ENCODE measurements around the gene FAS. TPM values are rescaled to one million over a fixed set of nuclear protein-coding genes. Genes with fewer than 3 reads are reported as not detected.

The FAS gene
- total and polyA plus RNA-seq, 3 donors from 2014 or later: 9.3 to 16.2 (median 10.7) TPM

DNA sequence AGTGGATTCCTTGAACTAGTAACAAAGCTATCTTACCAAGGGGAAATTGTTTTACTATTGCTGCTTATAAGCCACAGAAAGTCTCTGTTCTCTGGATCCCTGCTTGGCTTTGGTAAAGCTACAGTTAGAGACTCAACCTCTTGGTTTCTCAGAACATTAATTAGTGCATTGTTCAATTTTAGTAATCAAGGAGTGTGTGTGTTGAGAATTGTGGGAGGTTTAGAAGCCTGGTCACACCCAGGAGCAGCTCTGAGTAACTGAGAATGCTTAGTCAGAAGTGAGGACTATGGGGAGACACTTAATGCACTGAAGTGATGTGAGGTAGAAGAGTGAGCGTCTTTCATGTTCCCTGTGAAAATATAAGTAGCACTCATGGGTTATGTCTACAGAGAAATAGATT is 29.8 kb upstream of the FAS start:
- Histone ChIP-seq H3K27ac (no peak overlapping the region), H3K4me1 (no peaks in the 10 kb centered on the region), H3K4me3 (no peak overlapping the region), H3K36me3 (ENCODE audit: low read depth, missing control alignments) (no peaks in the 10 kb centered on the region), H3K27me3 (no peaks in the 10 kb centered on the region), H3K9me3 (no peaks in the 10 kb centered on the region)
- intact Hi-C loops (cut with DNase I; ENCODE audit: low total_unique reads): no loop called here
- no peak for DNase-seq
- WGBS, 2 donors: 85 to 94% methylated on average over 1 of the region's 1 CpG
- TF ChIP-seq, protein P1, sequence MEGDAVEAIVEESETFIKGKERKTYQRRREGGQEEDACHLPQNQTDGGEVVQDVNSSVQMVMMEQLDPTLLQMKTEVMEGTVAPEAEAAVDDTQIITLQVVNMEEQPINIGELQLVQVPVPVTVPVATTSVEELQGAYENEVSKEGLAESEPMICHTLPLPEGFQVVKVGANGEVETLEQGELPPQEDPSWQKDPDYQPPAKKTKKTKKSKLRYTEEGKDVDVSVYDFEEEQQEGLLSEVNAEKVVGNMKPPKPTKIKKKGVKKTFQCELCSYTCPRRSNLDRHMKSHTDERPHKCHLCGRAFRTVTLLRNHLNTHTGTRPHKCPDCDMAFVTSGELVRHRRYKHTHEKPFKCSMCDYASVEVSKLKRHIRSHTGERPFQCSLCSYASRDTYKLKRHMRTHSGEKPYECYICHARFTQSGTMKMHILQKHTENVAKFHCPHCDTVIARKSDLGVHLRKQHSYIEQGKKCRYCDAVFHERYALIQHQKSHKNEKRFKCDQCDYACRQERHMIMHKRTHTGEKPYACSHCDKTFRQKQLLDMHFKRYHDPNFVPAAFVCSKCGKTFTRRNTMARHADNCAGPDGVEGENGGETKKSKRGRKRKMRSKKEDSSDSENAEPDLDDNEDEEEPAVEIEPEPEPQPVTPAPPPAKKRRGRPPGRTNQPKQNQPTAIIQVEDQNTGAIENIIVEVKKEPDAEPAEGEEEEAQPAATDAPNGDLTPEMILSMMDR (IDR thresholded peaks at IDR 0.05): no peak
- no peak for TF ChIP-seq POLR2A (IDR thresholded peaks at IDR 0.05)

DNA sequence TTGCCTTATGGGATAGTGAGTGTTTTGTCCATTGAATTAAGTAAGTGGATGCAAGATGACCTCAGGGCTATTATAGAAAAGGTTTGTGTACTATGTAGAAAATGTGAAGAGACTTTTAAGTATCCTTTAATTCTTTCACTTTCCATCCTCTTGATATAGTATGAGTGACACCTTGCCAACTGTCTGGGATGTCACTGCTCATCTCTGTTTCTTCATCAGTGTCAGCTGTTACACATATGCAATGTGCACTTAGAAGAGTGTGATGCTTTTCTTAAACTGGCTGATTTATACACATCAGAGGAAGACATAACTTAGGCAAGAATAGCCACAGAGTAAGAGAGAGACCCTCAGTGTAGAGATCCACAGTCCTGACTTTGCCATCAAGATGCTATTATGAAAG is 29.3 kb upstream of the FAS start:
- Histone ChIP-seq H3K9me3 (no peaks in the 10 kb centered on the region), H3K27ac (no peak overlapping the region), H3K27me3 (no peaks in the 10 kb centered on the region), H3K4me3 (no peak overlapping the region), H3K4me1 (no peaks in the 10 kb centered on the region), H3K36me3 (ENCODE audit: low read depth, missing control alignments) (no peaks in the 10 kb centered on the region)
- TF ChIP-seq, protein P1 (IDR thresholded peaks at IDR 0.05): no peak
- no peak for TF ChIP-seq POLR2A (IDR thresholded peaks at IDR 0.05)
- intact Hi-C loops (cut with DNase I; ENCODE audit: low total_unique reads): no loop called here
- DNase-seq: no peak

DNA sequence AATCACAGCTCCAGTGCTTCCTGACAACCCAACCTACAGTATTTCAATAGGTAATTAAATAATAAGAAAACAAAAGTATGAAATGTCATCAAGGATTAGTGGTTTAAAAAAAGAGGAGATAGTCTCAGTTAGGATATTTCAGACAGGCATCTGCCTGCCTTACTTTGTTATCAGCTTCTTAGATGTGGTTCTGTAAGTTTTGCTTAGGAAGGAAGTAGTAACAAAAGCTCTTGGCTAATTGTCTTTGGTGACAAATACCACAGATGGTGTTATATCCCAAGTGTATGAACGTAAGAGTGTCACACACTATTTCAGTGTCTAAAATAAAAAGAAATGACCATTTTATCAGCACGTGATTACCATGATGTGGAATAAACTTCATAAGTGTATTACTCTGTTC is 28.3 kb upstream of the FAS start:
- H3K9me3 ChIP-seq: no peaks in the 10 kb centered on the region
- no peak for DNase-seq
- H3K4me3 ChIP-seq: no peak overlapping the region
- H3K27me3 ChIP-seq: no peaks in the 10 kb centered on the region
- no peaks in the 10 kb centered on the region for H3K36me3 ChIP-seq (ENCODE audit: low read depth, missing control alignments)
- H3K27ac ChIP-seq: no peak overlapping the region
- intact Hi-C loops (cut with DNase I; ENCODE audit: low total_unique reads): no loop called here
- WGBS, 2 donors: 82 to 86% methylated on average over 2 of the region's 2 CpGs
- TF ChIP-seq POLR2A (IDR thresholded peaks at IDR 0.05): no peak
- TF ChIP-seq, protein P1 (IDR thresholded peaks at IDR 0.05): no peak
- H3K4me1 ChIP-seq: no peaks in the 10 kb centered on the region

DNA sequence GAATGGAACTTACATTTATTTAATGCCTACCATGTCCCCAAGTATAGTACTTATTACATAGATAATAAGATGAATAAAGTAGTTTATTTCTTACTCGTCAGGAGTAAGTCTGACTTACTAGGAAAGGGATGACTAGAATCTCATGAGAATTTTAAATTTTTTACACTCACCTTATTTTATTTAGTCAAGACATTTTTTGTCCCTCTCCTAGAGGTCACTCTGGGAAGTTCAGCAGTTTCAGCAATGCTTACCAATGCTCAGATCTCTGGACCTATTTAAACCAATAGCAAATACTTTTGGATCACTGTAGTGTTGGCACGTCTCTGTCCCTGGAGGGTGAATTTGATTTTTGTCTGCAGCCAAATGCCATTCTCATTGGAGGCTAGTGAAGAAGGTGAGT is 27.3 kb upstream of the FAS start:
- intact Hi-C loops (cut with DNase I; ENCODE audit: low total_unique reads): no loop called here
- TF ChIP-seq POLR2A (IDR thresholded peaks at IDR 0.05): no peak
- TF ChIP-seq, protein P1 (IDR thresholded peaks at IDR 0.05): no peak

DNA sequence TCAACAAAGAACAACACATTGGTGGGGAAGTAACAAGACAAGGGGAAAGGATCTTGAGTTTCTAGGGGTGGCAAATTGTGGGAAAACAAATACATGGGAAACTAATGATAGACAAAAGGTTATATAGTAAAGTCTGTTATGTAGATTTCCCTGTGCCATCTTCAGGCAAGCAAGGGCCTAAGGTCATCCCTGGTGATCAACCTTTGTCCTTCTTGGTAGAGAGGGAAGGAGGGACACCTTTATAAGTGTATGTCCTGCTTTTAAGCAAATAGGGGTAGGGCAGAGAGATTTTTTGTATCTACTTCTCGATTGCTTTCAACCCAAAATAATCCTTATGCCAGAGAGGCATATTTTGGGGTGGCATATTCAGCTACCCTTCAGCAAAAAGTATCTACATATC is 26.2 kb upstream of the FAS start:
- no peak overlapping the region for H3K27ac ChIP-seq
- H3K27me3 ChIP-seq: no peaks in the 10 kb centered on the region
- WGBS, 2 donors: 89 to 92% methylated on average over 1 of the region's 1 CpG
- H3K4me3 ChIP-seq: no peak overlapping the region
- intact Hi-C loops (cut with DNase I; ENCODE audit: low total_unique reads): no loop called here
- no peaks in the 10 kb centered on the region for H3K4me1 ChIP-seq
- no peak for DNase-seq
- no peaks in the 10 kb centered on the region for H3K9me3 ChIP-seq
- no peak for TF ChIP-seq POLR2A (IDR thresholded peaks at IDR 0.05)
- TF ChIP-seq, protein P1 (IDR thresholded peaks at IDR 0.05): no peak
- no peaks in the 10 kb centered on the region for H3K36me3 ChIP-seq (ENCODE audit: low read depth, missing control alignments)

More for the DNA sequence above, 27.3 kb upstream of the FAS start:
- H3K9me3 ChIP-seq: no peaks in the 10 kb centered on the region
- H3K27me3 ChIP-seq: no peaks in the 10 kb centered on the region
- no peak overlapping the region for H3K27ac ChIP-seq
- 82 to 98% methylated on average over 2 of the region's 2 CpGs for whole genome bisulfite sequencing, 2 donors
- H3K4me3 ChIP-seq: no peak overlapping the region
- DNase-seq: no peak
- H3K4me1 ChIP-seq: no peaks in the 10 kb centered on the region
- no peaks in the 10 kb centered on the region for H3K36me3 ChIP-seq (ENCODE audit: low read depth, missing control alignments)
